Measurements from ENCODE around the gene ZNF2. TPM values are rescaled to one million over a fixed set of nuclear protein-coding genes. Genes with fewer than 3 reads are reported as not detected.

ZNF2 gene
- total RNA-seq, 3 donors from 2014 or later: 2.5 to 7.0 (median 2.9) TPM

- DNase-seq (no peak), ATAC-seq (no peak)
- no peaks in the 10 kb centered on the region for H3K36me3 ChIP-seq (ENCODE audit: low read depth)
- H3K4me1 ChIP-seq (ENCODE audit: low read depth): no peaks in the 10 kb centered on the region
- intact Hi-C loops (cut with DNase I, micrococcal nuclease): no loop called here
- no peak overlapping the region for H3K4me3 ChIP-seq
- peaks cover 99% of the 10 kb centered on the region for H3K9me3 ChIP-seq
- TF ChIP-seq CTCF (IDR thresholded peaks at IDR 0.05): no peak
These were observed 21.8 kb upstream of the ZNF2 start for GRCh38 chr2:95143838-95144237.

DNA sequence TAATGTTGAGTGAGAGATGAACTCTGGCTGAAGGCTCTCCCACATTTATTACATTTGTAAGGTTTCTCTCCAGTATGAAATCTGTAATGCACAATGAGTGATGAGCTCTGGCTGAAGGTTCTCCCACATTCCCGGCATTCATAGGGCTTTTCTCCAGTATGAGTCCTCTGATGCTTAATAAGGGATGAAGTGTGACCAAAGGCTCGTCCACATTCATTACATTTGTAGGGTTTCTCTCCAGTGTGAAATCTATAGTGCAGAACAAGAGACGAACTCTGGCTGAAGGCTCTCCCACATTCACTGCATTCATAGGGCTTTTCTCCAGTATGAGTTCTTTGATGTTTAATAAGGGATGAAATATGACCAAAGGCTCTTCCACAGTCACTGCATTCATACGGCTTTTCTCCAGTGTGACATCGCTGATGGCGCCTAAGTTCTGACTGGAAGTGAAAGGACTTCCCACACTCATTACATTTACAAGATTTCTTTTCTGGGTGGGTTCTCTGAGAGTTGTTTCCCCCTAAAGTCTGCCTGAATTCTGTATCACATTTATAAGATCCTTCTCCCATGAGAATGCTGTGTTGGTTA, 16.1 kb upstream of the ZNF2 start:
- H3K9me3 ChIP-seq: peaks cover 98% of the 10 kb centered on the region
- H3K4me1 ChIP-seq (ENCODE audit: low read depth): no peaks in the 10 kb centered on the region
- TF ChIP-seq CTCF (IDR thresholded peaks at IDR 0.05): no peak
- peaks cover 23% of the 10 kb centered on the region for H3K36me3 ChIP-seq (ENCODE audit: low read depth)
- DNase-seq: no peak
- intact Hi-C loops (cut with DNase I, micrococcal nuclease): no loop called here
- ATAC-seq: no peak
- no peak overlapping the region for H3K4me3 ChIP-seq

DNA sequence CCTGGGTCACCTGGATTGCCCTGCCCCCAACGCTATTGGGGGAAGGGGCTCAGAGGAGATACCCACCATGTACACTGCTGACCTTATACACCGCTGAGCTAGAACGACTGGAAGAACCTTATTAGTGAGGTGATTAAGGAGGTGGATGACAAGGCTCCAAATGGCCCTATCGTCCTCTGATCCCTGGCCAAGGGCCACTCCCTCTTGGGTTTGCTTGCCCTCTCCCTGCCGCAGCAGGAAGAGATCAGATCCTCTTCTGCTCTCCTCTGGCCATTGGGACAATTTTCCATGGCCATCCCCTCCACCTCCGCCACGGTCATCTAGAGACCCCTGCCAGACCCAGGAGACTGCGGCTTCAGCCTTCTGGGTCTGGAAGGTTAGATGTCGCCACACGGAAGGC, 7.2 kb upstream of the ZNF2 start:
- peaks cover 6% of the 10 kb centered on the region for H3K4me1 ChIP-seq (ENCODE audit: low read depth)
- no peak overlapping the region for H3K4me3 ChIP-seq
- no peak for TF ChIP-seq CTCF (IDR thresholded peaks at IDR 0.05)
- intact Hi-C loops (cut with DNase I, micrococcal nuclease): no loop called here
- H3K36me3 ChIP-seq (ENCODE audit: low read depth): no peaks in the 10 kb centered on the region
- DNase-seq (peak in 2 of 3 donors; percentile 32 to 55), ATAC-seq (peak; percentile 55)
- peaks cover 17% of the 10 kb centered on the region for H3K9me3 ChIP-seq

GRCh38 chr2:95158891-95159619, 6.6 kb upstream of the ZNF2 start:
- ATAC-seq: peak; percentile 73
- TF ChIP-seq CTCF (IDR thresholded peaks at IDR 0.05): no peak
- intact Hi-C loops (cut with DNase I, micrococcal nuclease): no loop called here
- Histone ChIP-seq H3K9me3 (peaks cover 12% of the 10 kb centered on the region), H3K4me1 (ENCODE audit: low read depth) (peaks cover 6% of the 10 kb centered on the region), H3K36me3 (ENCODE audit: low read depth) (no peaks in the 10 kb centered on the region), H3K4me3 (peak overlapping the region; percentile 40)
- peak; percentile 56 to 76 (median 74) for DNase-seq

- Histone ChIP-seq H3K9me3 (peaks cover 9% of the 10 kb centered on the region), H3K4me3 (peak within 1 kb of the TSS; percentile 40), H3K4me1 (ENCODE audit: low read depth) (peaks cover 12% of the 10 kb centered on the region), H3K36me3 (ENCODE audit: low read depth) (no peaks in the 10 kb centered on the region)
- ATAC-seq (peak; percentile 89), DNase-seq (peak; percentile 82 to 86 (median 85))
- TF ChIP-seq CTCF (IDR thresholded peaks at IDR 0.05): no peak
- intact Hi-C loops (cut with DNase I, micrococcal nuclease): no loop called here
These were observed 5.7 kb upstream of the ZNF2 start, which contains the start of gene ZNF514 for GRCh38 chr2:95159690-95160449. Gene ZNF514, minus strand, starts transcription at chr2:95159848. Its CDS starts 6,595 bp downstream, at chr2:95153253.
